Tibial nerve (tissue), 3 donors: ENCODE data around the gene GUCD1.

ENCODE experiments used
- POLR2A ChIP-seq, 2 donors: fragments of 450-650 bp; IDR thresholded peaks; one replicate each; pipeline ENCODE4 v1.6.1; 2017; ENCODE audit warnings: antibody characterized with exemption in 2 of 2, mild to moderate bottlenecking in 2 of 2, moderate library complexity in 2 of 2
- TF ChIP-seq, protein P1 (sequence below), 5 experiments: fragments of 200-600 bp in 3 of 5; fragments of 450-650 bp in 2 of 5; sonication (generic) in 3 of 5; IDR thresholded peaks; one replicate each; pipeline ENCODE4 v1.5.1; 2016 to 2019; ENCODE audit warnings: antibody characterized with exemption in 5 of 5, mild to moderate bottlenecking in 3 of 5, moderate library complexity in 2 of 5

- TF ChIP-seq, protein P1, sequence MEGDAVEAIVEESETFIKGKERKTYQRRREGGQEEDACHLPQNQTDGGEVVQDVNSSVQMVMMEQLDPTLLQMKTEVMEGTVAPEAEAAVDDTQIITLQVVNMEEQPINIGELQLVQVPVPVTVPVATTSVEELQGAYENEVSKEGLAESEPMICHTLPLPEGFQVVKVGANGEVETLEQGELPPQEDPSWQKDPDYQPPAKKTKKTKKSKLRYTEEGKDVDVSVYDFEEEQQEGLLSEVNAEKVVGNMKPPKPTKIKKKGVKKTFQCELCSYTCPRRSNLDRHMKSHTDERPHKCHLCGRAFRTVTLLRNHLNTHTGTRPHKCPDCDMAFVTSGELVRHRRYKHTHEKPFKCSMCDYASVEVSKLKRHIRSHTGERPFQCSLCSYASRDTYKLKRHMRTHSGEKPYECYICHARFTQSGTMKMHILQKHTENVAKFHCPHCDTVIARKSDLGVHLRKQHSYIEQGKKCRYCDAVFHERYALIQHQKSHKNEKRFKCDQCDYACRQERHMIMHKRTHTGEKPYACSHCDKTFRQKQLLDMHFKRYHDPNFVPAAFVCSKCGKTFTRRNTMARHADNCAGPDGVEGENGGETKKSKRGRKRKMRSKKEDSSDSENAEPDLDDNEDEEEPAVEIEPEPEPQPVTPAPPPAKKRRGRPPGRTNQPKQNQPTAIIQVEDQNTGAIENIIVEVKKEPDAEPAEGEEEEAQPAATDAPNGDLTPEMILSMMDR (IDR thresholded peaks at IDR 0.05): no peak
- no peak for TF ChIP-seq POLR2A (IDR thresholded peaks at IDR 0.05)
Measured at GRCh38 chr22:24559471-24559870, 4.5 kb upstream of the GUCD1 start.
